ENCODE measurements around the gene SLC35E2B. TPM values are rescaled to one million over a fixed set of nuclear protein-coding genes. Genes with fewer than 3 reads are reported as not detected.
"Not testable (repeated sequence)": the region's sequence is repeated elsewhere in the genome, so short reads cannot be mapped to it uniquely, and the experiment has no call there.

The SLC35E2B gene
- total and polyA plus RNA-seq, 2 of the 8 experiments (the other 6 are each of a cell fraction or from before 2014, with no cell fraction given), result 25.9 to 46.7 TPM

DNA sequence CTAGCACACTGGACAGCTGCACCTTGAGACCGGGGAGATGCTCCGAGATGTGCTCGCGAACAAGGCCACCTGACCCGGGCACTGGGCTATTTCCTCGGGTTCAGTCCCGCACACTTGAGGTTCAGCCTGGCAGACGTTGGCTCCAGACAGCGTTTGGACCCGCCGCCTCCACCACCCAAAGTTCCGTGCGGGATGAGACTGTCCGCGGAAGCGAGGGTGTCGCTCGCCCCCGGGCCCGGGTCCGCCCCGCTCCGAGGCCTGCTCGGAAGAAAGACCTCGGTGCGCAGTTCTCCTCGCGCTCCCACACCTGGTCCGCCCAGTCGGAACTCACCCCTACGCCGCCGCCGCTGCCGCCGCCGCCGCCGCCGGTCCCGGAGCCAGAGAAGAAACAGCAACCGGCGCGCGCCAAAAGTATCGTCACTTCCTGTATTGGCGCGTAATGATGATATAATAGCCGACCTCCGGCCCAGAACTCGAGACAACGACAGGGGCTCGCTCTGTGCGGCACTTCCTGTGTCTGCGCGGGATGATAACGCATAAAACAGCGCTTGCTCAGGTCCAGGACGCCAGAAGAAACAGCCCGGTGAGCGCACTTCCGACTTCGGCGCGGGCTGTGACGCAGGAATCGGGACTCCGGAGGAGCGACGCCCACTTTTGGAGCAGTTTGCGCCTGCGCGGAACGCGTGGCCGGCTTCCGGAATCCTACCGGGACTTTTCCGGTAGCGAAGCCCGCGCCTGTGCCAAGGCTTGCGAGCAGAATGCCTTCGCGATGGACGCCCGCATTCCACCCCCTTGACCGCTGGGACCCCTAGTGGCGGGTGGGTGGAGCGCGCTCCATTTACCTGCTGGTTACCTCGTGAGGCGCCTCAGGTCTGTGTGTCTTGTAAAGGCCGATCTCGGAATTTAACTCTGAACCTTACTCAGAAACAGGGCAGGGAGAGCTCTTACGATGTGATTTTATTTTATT, 33.7 kb downstream of the SLC35E2B start, which contains the start of gene CDK11B (continued):
- TF ChIP-seq KDM5A (IDR thresholded peaks at IDR 0.05; ENCODE audit: low read length) (peak; percentile 73), CREB1 (IDR thresholded peaks at IDR 0.05) (peak; percentile 96), TBP (IDR thresholded peaks at IDR 0.05; ENCODE audit: low read depth, low read length) (peak; percentile 71), POLR2AphosphoS5 (IDR thresholded peaks at IDR 0.05; ENCODE audit: low read depth, low read length) (peak; percentile 73), GABPA (IDR thresholded peaks at IDR 0.05; ENCODE audit: borderline replicate concordance, insufficient read depth, low read length) (peak; percentile 80; the same call in 1 of the 2 replicates), ASH2L (IDR thresholded peaks at IDR 0.05; ENCODE audit: low read length) (peak; percentile 66), TAF1 (IDR thresholded peaks at IDR 0.05; ENCODE audit: low read depth, low read length) (peak; percentile 66)
- TF ChIP-seq, protein P1, sequence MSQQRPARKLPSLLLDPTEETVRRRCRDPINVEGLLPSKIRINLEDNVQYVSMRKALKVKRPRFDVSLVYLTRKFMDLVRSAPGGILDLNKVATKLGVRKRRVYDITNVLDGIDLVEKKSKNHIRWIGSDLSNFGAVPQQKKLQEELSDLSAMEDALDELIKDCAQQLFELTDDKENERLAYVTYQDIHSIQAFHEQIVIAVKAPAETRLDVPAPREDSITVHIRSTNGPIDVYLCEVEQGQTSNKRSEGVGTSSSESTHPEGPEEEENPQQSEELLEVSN (IDR thresholded peaks at IDR 0.05), result peak; percentile 24; the same call in 1 of the 2 replicates

DNA sequence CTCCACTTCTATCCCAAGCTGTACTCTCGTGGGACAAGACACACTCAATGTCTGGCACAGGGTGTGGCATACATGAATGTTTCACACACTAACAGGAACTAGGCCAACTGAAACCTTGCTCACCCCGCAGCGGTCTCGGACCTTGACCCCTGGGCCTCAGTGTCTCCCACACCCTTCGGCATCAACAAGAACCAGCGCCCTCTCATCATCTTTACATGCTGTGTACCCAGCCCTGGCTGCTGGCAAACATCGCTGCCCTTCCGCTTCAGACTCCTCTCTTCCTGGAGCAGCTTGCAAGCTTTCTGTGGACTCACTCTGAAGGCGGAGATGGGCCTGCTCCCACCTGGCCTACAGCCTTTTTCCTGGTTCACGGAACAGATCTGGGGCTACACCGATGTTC, 44.3 kb downstream of the SLC35E2B start:
- H4K91ac ChIP-seq (replicated peaks; ENCODE audit: insufficient read length, low read length); H3K23ac ChIP-seq (ENCODE audit: insufficient read length); H3K14ac ChIP-seq (ENCODE audit: insufficient read length); H4K8ac ChIP-seq (ENCODE audit: extremely low read depth, insufficient read depth, low read length); FAIRE-seq; H3K79me2 ChIP-seq (ENCODE audit: control insufficient read depth in 1 of 2, insufficient read depth in 2 of 2, low read length in 2 of 2); H2BK15ac ChIP-seq (ENCODE audit: low read length); H2BK20ac ChIP-seq (ENCODE audit: low read length); H3K4me3 ChIP-seq (ENCODE audit: extremely low read depth in 1 of 4, insufficient read depth in 2 of 4, low read depth in 3 of 4, low read length in 4 of 4); H4K5ac ChIP-seq (ENCODE audit: insufficient read length, low read depth, low read length); CTCF ChIA-PET (ENCODE audit: partially characterized antibody); H2BK12ac ChIP-seq (ENCODE audit: low read depth, low read length); POLR2A ChIA-PET (ENCODE audit: partially characterized antibody); H3K23me2 ChIP-seq (ENCODE audit: low read depth, low read length); DNase-seq (ENCODE audit: low read depth in 1 of 2, low spot score in 2 of 2); H2AK5ac ChIP-seq (ENCODE audit: low read depth, low read length); H3K4ac ChIP-seq (replicated peaks; ENCODE audit: insufficient read length, low read depth, low read length); H2BK5ac ChIP-seq (ENCODE audit: low read depth, low read length); H4K20me1 ChIP-seq (replicated peaks in 1 of 2; ENCODE audit: control insufficient read depth in 1 of 2, insufficient read depth in 2 of 2, low read length in 2 of 2); H3K4me1 ChIP-seq (replicated peaks in 1 of 4; ENCODE audit: control insufficient read depth in 3 of 4, insufficient read depth in 4 of 4, low read length in 3 of 4); H3K79me1 ChIP-seq (ENCODE audit: low read depth, low read length); H3K56ac ChIP-seq (replicated peaks; ENCODE audit: insufficient read length, low read depth, low read length); H3K9me3 ChIP-seq (ENCODE audit: insufficient read depth in 2 of 2, low read depth in 1 of 2, low read length in 1 of 2); H3K9ac ChIP-seq (replicated peaks in 1 of 4; ENCODE audit: extremely low read depth in 1 of 4, low read depth in 3 of 4, low read length in 3 of 4); H2AFZ ChIP-seq (ENCODE audit: low read length); H3K27ac ChIP-seq (ENCODE audit: low read depth, low read length); H3K27me3 ChIP-seq (replicated peaks in 1 of 4; ENCODE audit: control insufficient read depth in 3 of 4, extremely low read depth in 1 of 4, insufficient read depth in 3 of 4, low read length in 3 of 4); H2BK120ac ChIP-seq (replicated peaks; ENCODE audit: low read depth, low read length); H3K18ac ChIP-seq (ENCODE audit: extremely low read depth, low read length); H3K4me2 ChIP-seq (ENCODE audit: insufficient read depth in 1 of 2, low read depth in 2 of 2, low read length in 2 of 2): not testable (repeated sequence)
- peaks cover 13 to 36% (median 25%) of the 10 kb centered on the region in 4 experiments for H3K36me3 ChIP-seq (ENCODE audit: control insufficient read depth in 2 of 4, insufficient read depth in 4 of 4, low read length in 3 of 4)
- 88% methylated on average over 11 of the region's 11 CpGs; no CpG with 5 or more reads in 1 of the 2 experiments for WGBS, 2 experiments (ENCODE audit: extremely low coverage in 1 of 2, insufficient coverage in 1 of 2, insufficient read length in 1 of 2, insufficient replicate concordance in 2 of 2, low coverage in 1 of 2, low lambda C conversion rate in 2 of 2, missing lambda C conversion rate in 1 of 2)

Data from H1 (cell line).